Measurements from ENCODE around the gene CD163L1.
"Not testable (repeated sequence)": the region's sequence is repeated elsewhere in the genome, so short reads cannot be mapped to it uniquely, and the experiment has no call there.

CD163L1 gene

GRCh38 chr12:7444076-7444475, at the start of gene CD163L1:
TSS of gene CD163L1 (minus strand) at chr12:7444153. CDS start at chr12:7444127, 26 bp downstream.
- DNase-seq, result no peak

- DNase-seq, result no peak
These were observed 49.1 kb upstream of the CD163L1 start for GRCh38 chr12:7493006-7493405.

GRCh38 chr12:7486512-7486911, 42.6 kb upstream of the CD163L1 start:
- no peak for DNase-seq

- DNase-seq, result no peak
These were observed 41.1 kb upstream of the CD163L1 start for GRCh38 chr12:7485095-7485494.

GRCh38 chr12:7483343-7483742, 39.4 kb upstream of the CD163L1 start:
- no peak for DNase-seq

- DNase-seq, result no peak
These were observed 35.8 kb upstream of the CD163L1 start for GRCh38 chr12:7479771-7480170.

- DNase-seq, result no peak
These were observed 28.1 kb upstream of the CD163L1 start for GRCh38 chr12:7472060-7472459.

GRCh38 chr12:7460375-7461259, 16.7 kb upstream of the CD163L1 start:
- no peak for DNase-seq

GRCh38 chr12:7459973-7460372, 16.0 kb upstream of the CD163L1 start:
- no peak for DNase-seq

- DNase-seq, result no peak
These were observed 7.8 kb upstream of the CD163L1 start for GRCh38 chr12:7451756-7452155.

GRCh38 chr12:7450667-7451066, 6.7 kb upstream of the CD163L1 start:
- no peak for DNase-seq

GRCh38 chr12:7448099-7448498, 4.1 kb upstream of the CD163L1 start:
- no peak for DNase-seq

- no peak for DNase-seq
These were observed 584 bp upstream of the CD163L1 start for GRCh38 chr12:7444537-7444936.

GRCh38 chr12:7441216-7441615, 2.7 kb downstream of the CD163L1 start:
- DNase-seq, result no peak

- no peak for DNase-seq
These were observed 4.1 kb downstream of the CD163L1 start for GRCh38 chr12:7439579-7440505.

- not testable (repeated sequence) for DNase-seq
These were observed 5.5 kb downstream of the CD163L1 start for GRCh38 chr12:7438291-7438995.

GRCh38 chr12:7437494-7437893, 6.5 kb downstream of the CD163L1 start:
- not testable (repeated sequence) for DNase-seq

- DNase-seq, result no peak
These were observed 9.3 kb downstream of the CD163L1 start for GRCh38 chr12:7434670-7435069.

GRCh38 chr12:7433276-7433822, 10.6 kb downstream of the CD163L1 start:
- no peak for DNase-seq

- DNase-seq, result no peak
These were observed 11.8 kb downstream of the CD163L1 start for GRCh38 chr12:7431993-7432685.

- no peak for DNase-seq
These were observed 32.6 kb downstream of the CD163L1 start for GRCh38 chr12:7411343-7411742.

GRCh38 chr12:7404275-7404674, 39.7 kb downstream of the CD163L1 start:
- no peak for DNase-seq

Data from NK-92 treated with Interleukin-12 subunit alpha and Interleukin-12 subunit beta, amount 100 ng/mL, for 24 hours (cell line).